GF-D8 (cell line): ENCODE data around the gene PANX1.

Source experiments
- DNase-seq: peaks from one replicate; lab custom pipeline; 2025; lab: John Stamatoyannopoulos, UW

The PANX1 gene

GRCh38 chr11:94129512-94130297 is 1.1 kb downstream of the PANX1 start:
- DNase-seq, result no peak

DNA sequence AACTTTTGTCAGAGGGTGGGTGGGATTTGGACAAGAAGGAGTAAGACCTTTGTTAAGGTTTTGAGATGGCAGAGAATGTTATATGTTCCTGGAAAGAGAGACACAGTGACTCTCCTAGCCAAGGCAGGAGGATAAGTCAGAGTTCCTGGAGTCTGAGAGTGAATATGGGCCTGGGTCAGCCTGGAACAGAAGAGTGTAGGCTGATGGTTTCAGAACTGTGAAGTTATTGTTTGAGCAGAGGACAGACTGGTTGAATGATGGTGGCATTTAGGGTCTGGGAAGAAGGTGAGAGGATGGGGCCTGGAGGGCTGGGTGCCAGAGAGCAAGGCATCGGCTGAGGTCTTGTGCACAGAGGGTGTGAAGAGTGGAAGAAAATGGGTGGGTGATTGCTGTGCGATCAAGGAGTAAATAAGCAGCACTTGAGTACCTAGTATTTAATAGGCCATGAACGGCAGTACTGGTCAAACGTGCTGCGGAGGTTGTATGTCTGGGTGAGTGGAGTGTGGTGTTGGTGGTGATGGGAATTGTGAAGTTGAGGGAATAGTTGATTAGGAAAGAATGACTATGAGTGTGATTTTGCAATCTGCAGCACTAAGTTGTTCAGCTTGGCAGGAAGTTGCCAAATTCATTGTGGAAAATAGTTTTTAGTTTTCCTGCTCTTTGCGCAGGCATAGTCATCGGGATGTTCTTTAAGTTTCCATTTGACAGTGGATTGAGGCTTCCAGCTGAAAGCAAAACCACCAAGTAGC is 1.8 kb downstream of the PANX1 start:
- DNase-seq, result no peak

DNA sequence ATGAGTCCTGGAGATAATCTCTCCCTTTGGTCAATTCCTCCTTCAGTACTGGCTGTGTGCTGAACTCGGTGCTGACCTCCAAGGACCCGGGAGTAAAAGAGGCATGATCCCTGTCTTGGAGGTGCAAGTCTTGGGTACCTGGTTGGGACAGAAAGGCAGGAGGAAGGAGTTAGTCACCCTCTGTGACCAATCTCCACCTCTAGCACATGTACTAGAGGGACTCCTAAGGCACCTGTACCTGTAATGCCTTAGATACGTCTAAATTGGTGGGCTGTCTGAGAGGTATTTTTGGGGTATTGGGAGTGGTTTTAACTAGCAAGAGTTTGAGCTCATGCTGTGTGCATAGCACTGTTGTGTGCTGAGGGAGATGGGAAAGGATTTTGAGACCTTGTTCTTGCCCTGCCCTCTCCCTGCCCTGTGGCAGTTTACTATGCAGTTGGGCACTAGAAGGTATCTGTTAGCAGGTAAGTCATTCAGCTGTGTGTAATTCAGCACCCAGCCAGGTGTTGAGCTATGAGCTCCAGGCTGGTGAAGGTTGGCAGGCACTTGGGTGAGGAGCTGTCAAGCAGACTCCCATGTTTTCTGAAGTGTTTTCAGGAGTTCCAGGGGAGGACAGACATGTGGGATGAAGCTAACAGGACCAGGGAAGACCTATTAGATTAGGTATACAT is 2.5 kb downstream of the PANX1 start:
- no peak for DNase-seq

DNA sequence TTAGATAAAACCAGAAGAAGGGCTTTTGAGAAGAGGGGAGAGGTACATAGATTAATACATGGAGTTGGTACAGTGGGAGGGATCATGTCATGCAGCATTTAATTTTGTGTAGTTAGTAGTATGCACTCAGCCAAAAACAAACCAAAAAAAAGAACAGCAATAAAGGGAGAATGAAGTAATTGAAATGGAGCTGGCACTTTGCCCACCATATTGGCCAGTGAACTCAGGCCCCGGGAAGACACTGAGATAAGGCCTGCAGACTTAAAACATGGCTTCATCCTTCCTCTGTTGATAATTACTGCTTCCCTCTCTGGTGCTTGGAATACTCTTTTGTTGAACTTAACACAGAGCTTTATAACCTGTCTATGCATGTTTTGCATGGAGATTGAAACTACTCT is 3.1 kb downstream of the PANX1 start:
- DNase-seq, result no peak

- no peak for DNase-seq
Observed at GRCh38 chr11:94132152-94132558, 3.5 kb downstream of the PANX1 start.

DNA sequence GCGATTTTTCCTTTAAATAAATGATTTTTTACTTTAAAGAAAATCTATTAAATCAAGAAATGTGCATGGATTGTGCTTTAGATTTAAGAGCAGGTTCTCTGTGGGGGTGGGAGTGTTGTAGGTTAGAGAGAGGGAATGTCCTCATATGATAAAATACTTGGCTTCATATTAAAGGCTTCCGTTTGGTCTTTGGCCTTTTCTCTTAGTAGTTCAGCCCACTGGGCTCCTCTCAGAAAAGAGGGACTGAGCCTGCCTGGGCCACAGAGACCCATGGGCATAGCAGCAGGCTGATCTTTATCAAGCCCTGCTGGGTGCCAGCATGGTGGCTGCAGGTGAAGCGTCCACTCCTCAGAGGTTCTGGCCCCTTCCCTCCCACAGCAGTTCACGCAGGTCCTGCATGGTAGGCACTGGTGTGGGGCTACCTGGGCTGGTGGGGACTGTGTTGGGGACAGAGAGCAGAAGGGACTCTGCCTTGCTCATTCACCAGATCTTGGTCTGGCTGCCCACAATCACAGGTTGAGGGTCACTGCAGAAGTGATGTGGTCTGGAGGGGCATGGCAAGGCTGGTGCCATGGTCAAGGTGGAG is 4.3 kb downstream of the PANX1 start:
- no peak for DNase-seq

- DNase-seq, result no peak
Observed at GRCh38 chr11:94133752-94134151, 5.1 kb downstream of the PANX1 start.

GRCh38 chr11:94134651-94135512 is 6.2 kb downstream of the PANX1 start:
- no peak for DNase-seq

- no peak for DNase-seq
Observed at GRCh38 chr11:94139416-94139815, 10.8 kb downstream of the PANX1 start.

- no peak for DNase-seq
Observed at GRCh38 chr11:94140154-94140655, 11.6 kb downstream of the PANX1 start.

DNA sequence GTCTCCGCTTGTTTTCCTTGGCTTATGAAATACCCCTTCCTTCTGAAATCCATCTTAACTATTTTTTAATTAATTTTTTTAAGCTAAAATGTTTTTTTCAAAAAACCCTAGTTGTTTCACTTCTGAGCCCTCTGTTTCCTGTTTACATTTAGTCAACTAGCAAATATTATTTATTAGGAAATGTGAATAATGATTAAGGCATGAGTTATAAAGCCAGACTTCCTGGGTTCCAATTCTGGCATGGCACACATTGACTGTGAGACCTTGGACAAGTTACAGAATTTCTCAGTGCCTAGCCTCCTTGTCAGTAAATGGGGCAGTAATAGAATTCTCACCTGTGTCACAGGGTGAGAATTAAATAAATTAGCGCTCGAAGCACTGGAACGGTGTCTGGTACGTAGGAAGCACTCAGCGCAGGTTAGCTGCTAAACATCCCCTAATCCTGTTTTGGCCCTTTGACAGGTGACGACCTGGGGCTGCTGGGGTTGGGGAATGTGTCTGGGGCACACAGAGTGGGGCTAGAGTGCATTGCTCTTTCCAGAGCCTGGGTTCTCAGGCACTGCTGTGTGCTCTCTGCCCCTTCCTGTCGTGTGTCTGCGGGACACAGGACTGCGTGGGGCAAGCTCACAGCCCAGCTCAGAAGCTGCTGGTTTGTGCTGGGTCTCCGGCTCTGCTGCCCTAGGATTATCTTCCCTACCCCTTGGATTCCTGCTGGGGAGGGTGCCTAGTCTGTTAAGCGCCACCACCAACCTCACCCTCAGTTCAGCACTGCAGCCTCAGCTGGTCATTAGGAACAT is 13.1 kb downstream of the PANX1 start:
- no peak for DNase-seq

DNA sequence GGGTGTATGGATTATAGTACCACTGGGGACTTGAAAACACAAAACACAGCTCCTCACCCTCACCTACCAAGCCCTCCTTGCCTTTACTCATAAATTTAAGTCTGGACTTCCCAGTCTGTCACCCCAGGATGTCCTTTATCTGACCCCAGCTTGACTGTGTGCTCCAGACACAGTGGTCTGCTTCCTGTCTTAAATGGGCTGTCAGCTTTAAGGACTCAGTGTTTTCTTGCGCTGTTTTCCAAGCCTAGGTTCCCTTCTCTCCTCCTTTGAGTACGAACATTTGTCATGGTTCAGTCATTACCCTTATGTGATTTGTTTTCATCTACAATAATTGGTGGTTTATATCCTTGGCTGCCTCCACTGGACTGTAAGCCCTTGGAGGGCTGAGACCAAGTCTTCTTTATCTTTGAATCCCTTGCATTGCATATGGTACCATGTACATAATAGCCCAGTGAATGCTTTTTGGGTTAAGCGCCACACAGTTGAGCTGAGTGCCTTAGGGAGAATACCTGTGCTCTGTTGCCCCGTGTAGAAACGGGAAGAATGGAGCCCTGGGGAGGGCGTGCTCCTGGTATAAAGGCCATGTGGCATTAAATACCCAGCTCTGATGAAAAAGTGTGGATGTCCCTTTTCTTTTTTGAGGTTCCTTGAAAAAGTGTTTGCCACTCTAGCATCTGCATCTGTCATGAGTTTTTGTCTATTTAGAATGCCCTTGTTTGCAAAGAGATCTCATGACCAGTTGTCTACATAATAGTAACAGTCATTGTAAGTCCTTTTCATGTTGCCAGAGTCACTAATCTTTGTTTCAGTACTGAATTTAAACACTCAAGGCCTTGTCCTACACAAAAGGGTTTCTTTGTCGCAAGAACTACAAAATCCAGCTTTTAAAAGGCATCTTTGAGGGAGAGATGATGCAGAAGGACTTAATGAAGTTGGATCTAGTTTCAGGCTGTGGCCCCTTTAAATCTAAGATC is 14.0 kb downstream of the PANX1 start:
- DNase-seq, result no peak

DNA sequence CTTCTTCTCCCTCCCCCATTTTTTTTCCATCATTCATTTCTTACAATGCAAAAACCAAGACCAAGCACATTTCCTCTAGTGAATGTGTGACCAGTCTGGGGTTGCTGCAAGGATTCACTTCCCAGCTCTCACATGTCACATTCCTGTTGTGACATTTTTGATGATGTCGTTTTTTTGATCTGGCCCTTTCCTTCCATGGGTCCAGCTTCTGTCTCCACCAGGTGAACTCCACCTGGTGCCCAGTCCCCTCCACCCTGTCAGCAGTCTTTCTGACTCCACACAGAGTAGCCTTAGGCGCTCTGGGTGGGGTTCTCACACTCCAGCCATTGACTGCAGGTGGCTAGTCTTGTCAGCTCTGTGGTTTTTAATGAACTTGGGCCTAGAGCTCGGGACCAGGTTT is 15.6 kb downstream of the PANX1 start:
- no peak for DNase-seq

GRCh38 chr11:94144664-94145063 is 16.0 kb downstream of the PANX1 start:
- no peak for DNase-seq

GRCh38 chr11:94145431-94145830 is 16.8 kb downstream of the PANX1 start:
- no peak for DNase-seq

DNA sequence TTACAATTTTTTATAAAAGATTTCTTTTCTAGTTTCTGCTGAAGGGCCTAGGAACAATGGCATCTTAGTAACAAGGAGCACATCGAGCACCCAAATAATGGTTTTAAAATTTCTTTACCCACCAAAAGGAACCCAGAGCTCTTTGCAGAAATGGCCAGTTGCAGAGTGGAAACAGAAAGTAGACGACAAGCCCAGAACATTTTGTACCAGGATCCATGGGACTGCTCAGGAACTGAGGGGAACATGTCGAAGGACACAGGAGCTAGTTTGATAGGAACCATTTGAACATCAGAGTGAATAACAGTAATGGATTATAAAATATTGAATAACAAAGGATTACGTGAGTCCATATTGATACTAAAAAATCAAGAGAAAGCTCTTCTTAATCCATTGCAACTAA is 17.3 kb downstream of the PANX1 start:
- no peak for DNase-seq

GRCh38 chr11:94147433-94147845 is 18.8 kb downstream of the PANX1 start:
- no peak for DNase-seq

DNA sequence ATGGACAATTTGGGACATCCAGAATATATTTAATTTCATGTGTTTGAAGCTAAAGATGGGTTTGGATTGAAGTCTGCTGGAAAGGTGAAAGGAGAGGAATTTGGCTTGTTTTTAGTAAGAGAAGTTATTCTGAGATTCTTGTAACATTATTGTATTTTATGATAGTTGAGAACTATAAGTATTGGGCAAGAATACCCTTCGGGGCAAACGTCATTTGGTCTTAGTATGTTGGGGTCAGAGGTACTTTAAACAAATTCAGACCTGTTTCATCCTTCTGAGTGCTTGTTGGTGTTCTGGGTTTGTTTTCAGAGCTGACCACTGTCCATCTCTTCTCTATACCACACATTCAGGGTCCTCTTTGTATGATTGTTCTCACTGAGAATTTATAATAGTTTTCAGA is 19.5 kb downstream of the PANX1 start:
- no peak for DNase-seq

DNA sequence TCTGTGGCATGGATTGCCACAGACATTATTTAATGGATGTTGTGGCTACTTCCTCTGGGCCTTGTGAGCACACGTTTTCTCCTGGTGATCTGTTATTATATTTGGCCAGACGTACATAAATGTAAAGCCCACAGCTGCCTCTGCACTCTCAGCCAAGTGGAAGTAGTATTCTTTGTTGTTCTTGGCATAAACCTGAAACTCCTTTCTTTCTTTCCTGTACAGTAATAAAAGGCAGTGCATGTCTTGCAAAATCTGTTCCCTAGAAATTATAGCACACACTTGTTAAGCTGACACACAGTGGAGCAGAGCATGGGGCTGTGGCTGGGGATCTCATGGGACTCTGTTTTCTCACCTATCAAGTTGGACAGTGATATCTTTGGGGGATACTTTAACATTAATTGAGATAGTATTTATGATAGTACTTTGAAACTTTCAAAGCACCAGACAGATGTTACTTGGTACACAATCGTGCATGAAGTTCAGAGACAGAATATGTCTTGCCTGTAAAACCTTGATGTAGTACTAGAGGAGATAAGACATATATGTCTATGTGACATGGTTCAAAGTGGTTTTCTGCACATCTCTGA is 20.9 kb downstream of the PANX1 start:
- no peak for DNase-seq
